Thoracic aorta (tissue), 2 donors: ENCODE results near the gene PSMD5. TPM values are rescaled to one million over a fixed set of nuclear protein-coding genes. Genes with fewer than 3 reads are reported as not detected.

Source experiments
- ATAC-seq: fragments of 150-250 bp; one replicate; pipeline ENCODE4 v1.8.0; 2017; ENCODE audit warnings: low read depth; ENCODE audit not compliant: insufficient number of reproducible peaks, low FRiP score
- DNase-seq: peaks from one replicate; pipeline ENCODE4 v3.0.0-alpha.2; 2020; ENCODE audit warnings: low spot score
- H3K27ac ChIP-seq, 2 donors: fragments of 200-600 bp; sonication (generic); 1 replicate in 1 of 2; 2 replicates in 1 of 2; pipeline ENCODE4 v1.5.1; 2016; ENCODE audit warnings: mild to moderate bottlenecking in 2 of 2, moderate library complexity in 2 of 2
- H3K27me3 ChIP-seq: fragments of 200-600 bp; sonication (generic); replicated peaks from 2 replicates; pipeline ENCODE4 v1.6.0; 2016; ENCODE audit warnings: mild to moderate bottlenecking; ENCODE audit not compliant: insufficient read depth
- H3K36me3 ChIP-seq: fragments of 200-600 bp; sonication (generic); one replicate; pipeline ENCODE4 v1.5.1; 2016
- H3K4me1 ChIP-seq, 2 donors: fragments of 200-600 bp; sonication (generic); 1 replicate in 1 of 2; 2 replicates in 1 of 2; pipeline versions ENCODE4 v1.5.1 to v1.6.0; 2016; ENCODE audit warnings: low read depth in 2 of 2, mild to moderate bottlenecking in 1 of 2; ENCODE audit not compliant: control insufficient read depth in 1 of 2
- H3K4me3 ChIP-seq: fragments of 200-600 bp; sonication (generic); 2 replicates; pipeline ENCODE4 v1.5.1; 2016; ENCODE audit warnings: mild to moderate bottlenecking
- H3K9me3 ChIP-seq: fragments of 200-600 bp; sonication (generic); 2 replicates; pipeline ENCODE4 v1.5.1; 2016
- total RNA-seq, 2 donors: library from RNA; depleted of rRNA; stranded (reverse); fragments of >200 nt; gene quantifications; one replicate each; pipeline versions ENCODE4 v1.1.0 to v1.2.3, GENCODE V29; 2016
- TF ChIP-seq, protein P1 (sequence below): fragments of 200-600 bp; sonication (generic); IDR thresholded peaks from one replicate; pipeline ENCODE4 v1.5.1; 2019; ENCODE audit warnings: antibody characterized with exemption

Gene PSMD5
- total RNA-seq, 2 donors from 2014 or later: 19.4 to 55.7 TPM

DNA sequence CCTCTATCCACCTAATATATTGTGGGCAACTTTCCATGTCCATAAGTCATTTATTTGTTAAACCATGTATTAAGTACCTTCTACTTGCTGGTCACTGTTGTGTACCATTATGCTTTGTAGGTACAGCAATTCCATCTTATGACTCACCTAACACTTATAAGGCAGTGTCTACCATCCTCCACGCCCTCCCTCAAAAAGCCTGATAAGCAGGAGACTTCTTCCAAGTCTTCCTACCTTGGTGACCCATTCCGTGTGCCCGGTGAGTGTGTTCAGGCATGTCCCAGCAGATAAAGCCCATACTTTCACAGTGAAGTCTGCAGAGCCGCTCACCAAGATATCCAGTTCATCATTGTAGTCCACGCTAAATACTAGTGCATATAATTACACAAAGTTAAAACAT is 66.9 kb downstream of the PSMD5 start:
- TF ChIP-seq, protein P1, sequence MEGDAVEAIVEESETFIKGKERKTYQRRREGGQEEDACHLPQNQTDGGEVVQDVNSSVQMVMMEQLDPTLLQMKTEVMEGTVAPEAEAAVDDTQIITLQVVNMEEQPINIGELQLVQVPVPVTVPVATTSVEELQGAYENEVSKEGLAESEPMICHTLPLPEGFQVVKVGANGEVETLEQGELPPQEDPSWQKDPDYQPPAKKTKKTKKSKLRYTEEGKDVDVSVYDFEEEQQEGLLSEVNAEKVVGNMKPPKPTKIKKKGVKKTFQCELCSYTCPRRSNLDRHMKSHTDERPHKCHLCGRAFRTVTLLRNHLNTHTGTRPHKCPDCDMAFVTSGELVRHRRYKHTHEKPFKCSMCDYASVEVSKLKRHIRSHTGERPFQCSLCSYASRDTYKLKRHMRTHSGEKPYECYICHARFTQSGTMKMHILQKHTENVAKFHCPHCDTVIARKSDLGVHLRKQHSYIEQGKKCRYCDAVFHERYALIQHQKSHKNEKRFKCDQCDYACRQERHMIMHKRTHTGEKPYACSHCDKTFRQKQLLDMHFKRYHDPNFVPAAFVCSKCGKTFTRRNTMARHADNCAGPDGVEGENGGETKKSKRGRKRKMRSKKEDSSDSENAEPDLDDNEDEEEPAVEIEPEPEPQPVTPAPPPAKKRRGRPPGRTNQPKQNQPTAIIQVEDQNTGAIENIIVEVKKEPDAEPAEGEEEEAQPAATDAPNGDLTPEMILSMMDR: no peak
- peaks cover 62% of the 10 kb centered on the region for H3K36me3 ChIP-seq

DNA sequence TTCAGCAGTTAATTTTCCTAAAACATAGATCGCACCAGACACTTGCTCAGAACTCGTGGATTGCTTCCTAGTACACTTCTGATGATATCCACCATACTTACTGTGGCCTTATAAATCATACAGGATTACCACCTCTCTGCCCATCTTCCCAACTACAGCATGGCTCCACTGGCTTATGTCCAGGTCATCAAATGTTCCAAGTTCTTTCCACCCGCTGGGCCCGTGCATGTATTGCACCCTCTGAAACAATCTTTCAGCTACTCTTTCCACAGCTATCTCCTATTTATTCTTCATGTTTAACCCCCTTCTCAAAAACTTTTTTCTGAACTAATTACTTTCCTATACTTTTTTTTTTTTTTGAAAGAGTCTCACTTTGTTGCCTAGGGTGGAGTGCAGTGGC is 68.0 kb downstream of the PSMD5 start:
- Histone ChIP-seq H3K36me3 (peaks cover 73% of the 10 kb centered on the region), H3K9me3 (no peaks in the 10 kb centered on the region), H3K4me1 (no peaks in the 10 kb centered on the region), H3K27ac (no peak overlapping the region), H3K4me3 (no peak overlapping the region), H3K27me3 (no peaks in the 10 kb centered on the region)
- TF ChIP-seq, protein P1: no peak
- ATAC-seq (no peak), DNase-seq (no peak)

More for the DNA sequence above, 66.9 kb downstream of the PSMD5 start:
- Histone ChIP-seq H3K27ac (no peak overlapping the region), H3K4me3 (no peak overlapping the region), H3K27me3 (no peaks in the 10 kb centered on the region), H3K9me3 (no peaks in the 10 kb centered on the region), H3K4me1 (no peaks in the 10 kb centered on the region)
- ATAC-seq (no peak), DNase-seq (no peak)

DNA sequence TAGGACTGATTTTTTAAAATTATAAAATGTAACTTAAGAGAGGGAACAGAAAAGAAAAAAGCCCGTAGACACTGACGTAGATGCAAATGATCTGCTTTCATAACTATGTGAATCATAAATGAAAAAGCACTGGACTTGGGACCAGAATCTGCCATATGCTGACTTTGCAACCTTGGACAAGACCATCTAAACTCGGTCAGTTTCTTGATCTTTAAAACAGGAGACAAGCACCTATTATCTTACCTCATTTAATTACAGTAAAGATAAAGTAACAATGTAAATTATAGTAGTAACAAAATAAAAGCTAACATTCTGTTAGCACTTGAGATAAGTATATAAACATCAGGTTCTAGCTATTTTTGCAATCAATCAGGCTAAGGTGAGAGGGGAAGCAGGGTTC is 69.5 kb downstream of the PSMD5 start:
- peaks cover 76% of the 10 kb centered on the region for H3K36me3 ChIP-seq
- TF ChIP-seq, protein P1: no peak
- no peaks in the 10 kb centered on the region for H3K27me3 ChIP-seq
- ATAC-seq: no peak
- no peak overlapping the region for H3K27ac ChIP-seq
- H3K9me3 ChIP-seq: no peaks in the 10 kb centered on the region
- H3K4me1 ChIP-seq: no peaks in the 10 kb centered on the region
- no peak overlapping the region for H3K4me3 ChIP-seq
- no peak for DNase-seq

DNA sequence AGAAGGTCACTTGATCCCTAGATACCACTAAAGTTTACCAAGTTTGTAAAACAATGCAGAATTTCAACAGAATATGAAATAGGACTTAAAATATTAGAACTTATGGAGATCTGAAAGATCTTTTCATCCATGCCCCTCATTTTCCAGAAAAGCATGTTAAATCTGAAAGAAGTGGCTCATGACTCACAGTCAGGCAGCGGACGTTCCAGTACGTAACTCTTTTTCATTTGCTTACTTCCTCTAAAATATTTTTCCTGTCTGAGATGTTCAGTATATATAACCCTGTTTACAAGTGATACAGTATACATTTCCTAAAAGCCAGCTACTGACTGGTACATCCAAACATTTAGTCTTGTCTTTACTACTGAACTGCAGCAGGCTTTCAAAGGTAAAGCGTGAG is 71.8 kb downstream of the PSMD5 start:
- Histone ChIP-seq H3K27me3 (no peaks in the 10 kb centered on the region), H3K36me3 (peaks cover 68% of the 10 kb centered on the region), H3K4me1 (no peaks in the 10 kb centered on the region), H3K27ac (no peak overlapping the region), H3K4me3 (no peak overlapping the region), H3K9me3 (no peaks in the 10 kb centered on the region)
- TF ChIP-seq, protein P1: no peak
- DNase-seq: no peak
- ATAC-seq: no peak

DNA sequence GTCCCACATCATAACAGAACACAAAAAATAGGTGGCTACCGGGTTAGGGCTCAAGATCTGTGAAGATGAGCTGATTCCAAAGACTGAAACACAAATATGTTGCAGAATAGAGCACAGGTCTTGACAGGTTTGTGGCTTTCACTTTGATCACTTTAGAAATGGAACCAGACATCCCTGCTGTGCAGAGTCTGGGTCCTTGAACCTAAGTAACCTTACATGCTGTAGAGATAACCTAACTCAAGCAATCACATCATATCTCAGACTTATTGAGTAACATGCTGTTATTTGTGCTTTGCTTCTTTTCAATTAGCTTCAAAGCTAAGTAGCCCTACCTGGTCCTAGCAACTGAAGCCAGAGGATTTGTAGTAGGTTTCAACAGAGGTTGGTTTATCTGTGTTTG is 73.8 kb downstream of the PSMD5 start:
- Histone ChIP-seq H3K9me3 (no peaks in the 10 kb centered on the region), H3K36me3 (peaks cover 64% of the 10 kb centered on the region), H3K4me1 (no peaks in the 10 kb centered on the region), H3K27ac (no peak overlapping the region), H3K4me3 (no peak overlapping the region), H3K27me3 (no peaks in the 10 kb centered on the region)
- ATAC-seq: no peak
- TF ChIP-seq, protein P1: no peak
- no peak for DNase-seq
